OCI-LY7 (cell line): ENCODE results near the gene STX4. TPM values are rescaled to one million over a fixed set of nuclear protein-coding genes. Genes with fewer than 3 reads are reported as not detected.

Experiments
- BruUV-seq: library from RNA; stranded (reverse); fragments of 400-500 nt; replicated peaks from 2 replicates; lab custom pipeline; 2021; lab: Mats Ljungman, UMichigan
- CTCF ChIA-PET: fragments of 300-600 bp; sonication (Branson Sonifier 250); formaldehyde crosslinking; loops from one replicate; lab custom pipeline; 2022; ENCODE audit warnings: antibody characterized with exemption; ENCODE audit not compliant: unreplicated experiment; lab: Charles Lee
- POLR2A ChIA-PET: fragments of 300-600 bp; sonication (Branson Sonifier 250); formaldehyde crosslinking; loops from one replicate; lab custom pipeline; 2022; ENCODE audit warnings: antibody characterized with exemption; lab: Charles Lee
- DNase-seq: peaks from one replicate; pipeline ENCODE4 v3.0.0-alpha.2; 2015; ENCODE audit warnings: low spot score
- H2AFZ ChIP-seq: fragments of 200-600 bp; sonication (generic), shearing (Covaris generic); 2 replicates; pipeline ENCODE4 v1.6.1; 2014; ENCODE audit warnings: mild to moderate bottlenecking, antibody characterized with exemption, low read length, moderate library complexity
- H3K27ac ChIP-seq: fragments of 200-600 bp; sonication (generic); 2 replicates; pipeline ENCODE4 v1.5.1; 2014; ENCODE audit warnings: mixed run types, low read depth, mild to moderate bottlenecking, moderate library complexity, low read length, inconsistent platforms; ENCODE audit not compliant: poor library complexity, severe bottlenecking
- H3K36me3 ChIP-seq: fragments of 200-600 bp; sonication (generic); 2 replicates; pipeline ENCODE4 v1.6.1; 2014; ENCODE audit warnings: mild to moderate bottlenecking, antibody characterized with exemption, low read length, moderate library complexity, mixed read lengths; ENCODE audit not compliant: insufficient read depth
- H3K4me1 ChIP-seq: fragments of 200-600 bp; sonication (generic); 2 replicates; pipeline ENCODE4 v1.5.1; 2014; ENCODE audit warnings: mild to moderate bottlenecking, low read length; ENCODE audit not compliant: insufficient read depth, poor library complexity, severe bottlenecking
- H3K4me2 ChIP-seq: fragments of 200-600 bp; sonication (generic); 2 replicates; pipeline ENCODE4 v1.6.1; 2014; ENCODE audit warnings: mild to moderate bottlenecking, low read length
- H3K4me3 ChIP-seq: fragments of 200-600 bp; sonication (generic); 2 replicates; pipeline ENCODE4 v1.5.1; 2014; ENCODE audit warnings: mild to moderate bottlenecking, low read depth, low read length; ENCODE audit not compliant: poor library complexity, severe bottlenecking
- H3K79me2 ChIP-seq: fragments of 200-600 bp; sonication (generic); 2 replicates; pipeline ENCODE4 v1.6.1; 2016; ENCODE audit warnings: low read depth, mild to moderate bottlenecking, low read length, moderate library complexity, mixed read lengths; ENCODE audit not compliant: insufficient read depth
- H3K9me2 ChIP-seq: fragments of 200-600 bp; sonication (generic); 2 replicates; pipeline ENCODE4 v1.6.1; 2016; ENCODE audit warnings: mild to moderate bottlenecking, low read length, mixed read lengths; ENCODE audit not compliant: insufficient read depth
- H3K9me3 ChIP-seq: fragments of 200-600 bp; sonication (generic); 2 replicates; pipeline ENCODE4 v1.6.1; 2014; ENCODE audit warnings: mild to moderate bottlenecking, mixed run types, low read length, mixed read lengths
- H4K20me1 ChIP-seq: fragments of 200-600 bp; sonication (generic); 2 replicates; pipeline ENCODE4 v1.6.1; 2014; ENCODE audit warnings: mild to moderate bottlenecking, antibody characterized with exemption, low read length, moderate library complexity, mixed read lengths; ENCODE audit not compliant: insufficient read depth
- CTCF ChIP-seq: fragments of 200-600 bp; sonication (generic); conservative IDR thresholded peaks from 2 replicates; pipeline ENCODE4 v1.5.1; 2014; ENCODE audit warnings: mild to moderate bottlenecking, antibody characterized with exemption, low read length, moderate library complexity, mixed read lengths
- EZH2phosphoT487 ChIP-seq: fragments of 200-600 bp; sonication (generic); IDR thresholded peaks from 2 replicates; pipeline ENCODE4 v1.6.1; 2018; ENCODE audit warnings: low read depth, borderline replicate concordance, mild to moderate bottlenecking, mixed run types, antibody characterized with exemption, low read length, moderate library complexity, mixed read lengths
- intact Hi-C: fragments of 100-400 bp; cut with micrococcal nuclease; formaldehyde crosslinking; loops from one replicate; pipeline ENCODE4 v1.10.0; 2022; ENCODE audit not compliant: unreplicated experiment
- total RNA-seq, 2 experiments: library from RNA; depleted of rRNA in 1 of 2; stranded (reverse); fragments of >200 nt in 1 of 2; shearing (Covaris generic) in 1 of 2; gene quantifications; 2 replicates each; pipeline ENCODE4 v1.2.3, GENCODE V29; 2014 to 2022

STX4 gene
- total RNA-seq, 2 experiments from 2014 or later = 16.6 to 40.5 TPM

- Histone ChIP-seq H3K4me2 (no peak overlapping the region), H3K36me3 (peaks cover 63% of the 10 kb centered on the region), H3K9me2 (no peaks in the 10 kb centered on the region), H3K9me3 (no peaks in the 10 kb centered on the region), H3K4me1 (no peaks in the 10 kb centered on the region), H3K4me3 (no peak overlapping the region), H2AFZ (no peak overlapping the region), H3K27ac (no peak overlapping the region), H3K79me2 (no peaks in the 10 kb centered on the region), H4K20me1 (no peaks in the 10 kb centered on the region)
- no TSS peak for BruUV-seq
- TF ChIP-seq CTCF = no peak
- intact Hi-C loops = no loop called here
- CTCF ChIA-PET = no interaction called here
- POLR2A ChIA-PET = no interaction called here
- DNase-seq = no peak
Measured at GRCh38 chr16:31085873-31086628, 52.7 kb downstream of the STX4 start.

GRCh38 chr16:31086629-31086906 is 53.2 kb downstream of the STX4 start:
- BruUV-seq = no TSS peak
- Histone ChIP-seq H3K9me2 (no peaks in the 10 kb centered on the region), H3K9me3 (no peaks in the 10 kb centered on the region), H2AFZ (no peak overlapping the region), H4K20me1 (no peaks in the 10 kb centered on the region), H3K4me2 (no peak overlapping the region), H3K27ac (no peak overlapping the region), H3K4me3 (no peak overlapping the region), H3K36me3 (peaks cover 62% of the 10 kb centered on the region), H3K79me2 (no peaks in the 10 kb centered on the region), H3K4me1 (no peaks in the 10 kb centered on the region)
- ChIA-PET CTCF (no interaction called here), POLR2A (no interaction called here)
- TF ChIP-seq EZH2phosphoT487 (no peak), CTCF (no peak)
- intact Hi-C loops = no loop called here
- no peak for DNase-seq

GRCh38 chr16:31087481-31087880 is 54.1 kb downstream of the STX4 start:
- no peaks in the 10 kb centered on the region for H3K4me1 ChIP-seq
- H3K27ac ChIP-seq = no peak overlapping the region
- intact Hi-C loops = no loop called here
- no peak overlapping the region for H3K4me3 ChIP-seq
- H4K20me1 ChIP-seq = no peaks in the 10 kb centered on the region
- H3K4me2 ChIP-seq = no peak overlapping the region
- no TSS peak for BruUV-seq
- H3K9me3 ChIP-seq = no peaks in the 10 kb centered on the region
- CTCF ChIA-PET = no interaction called here
- no peak for DNase-seq
- peaks cover 5% of the 10 kb centered on the region; the same call in 1 of the 2 replicates for H3K79me2 ChIP-seq
- no peak overlapping the region for H2AFZ ChIP-seq
- H3K9me2 ChIP-seq = no peaks in the 10 kb centered on the region
- TF ChIP-seq CTCF = no peak
- no peak for TF ChIP-seq EZH2phosphoT487
- H3K36me3 ChIP-seq = peaks cover 56% of the 10 kb centered on the region
- POLR2A ChIA-PET = no interaction called here
